ENCODE data around the gene SELENOO. TPM values are rescaled to one million over a fixed set of nuclear protein-coding genes. Genes with fewer than 3 reads are reported as not detected.

SELENOO gene
- total RNA-seq, 1 experiment from 2014 or later = 41.3 TPM

GRCh38 chr22:50194037-50194805, 6.6 kb upstream of the SELENOO start:
- Histone ChIP-seq H3K27ac (ENCODE audit: low read depth, low read length, poor library complexity, severe bottlenecking) (no peak overlapping the region), H3K4me3 (ENCODE audit: low read depth, low read length, poor library complexity, severe bottlenecking) (no peak overlapping the region), H3K4me1 (ENCODE audit: insufficient read depth, low read length, poor library complexity, severe bottlenecking) (no peaks in the 10 kb centered on the region), H3K27me3 (replicated peaks; ENCODE audit: insufficient read depth, low read depth, low read length, poor library complexity) (no peaks in the 10 kb centered on the region), H3K9me3 (ENCODE audit: low read depth, low read length, poor library complexity, severe bottlenecking) (no peaks in the 10 kb centered on the region), H3K36me3 (ENCODE audit: insufficient read depth, low read length, poor library complexity, severe bottlenecking) (peaks cover 47% of the 10 kb centered on the region)
- no peak for TF ChIP-seq EZH2 (IDR thresholded peaks at IDR 0.05; ENCODE audit: borderline replicate concordance, low read depth, low read length, poor library complexity, severe bottlenecking)
- no peak for TF ChIP-seq CTCF (conservative IDR thresholded peaks at IDR 0.05; ENCODE audit: low read depth, low read length)
- ChIA-PET CTCF (no interaction called here), POLR2A (ENCODE audit: low non-redundant PET) (no interaction called here)
- no TSS peak for BruUV-seq (replicated peaks)
- DNase-seq (ENCODE audit: low spot score) = no peak
- intact Hi-C loops (cut with micrococcal nuclease; ENCODE audit: unreplicated experiment) = no loop called here

GRCh38 chr22:50196256-50196655, 4.6 kb upstream of the SELENOO start:
- no peak for DNase-seq (ENCODE audit: low spot score)
- CTCF ChIA-PET = no interaction called here

GRCh38 chr22:50197000-50197800, 3.6 kb upstream of the SELENOO start:
- intact Hi-C loops (cut with micrococcal nuclease; ENCODE audit: unreplicated experiment) = no loop called here
- POLR2A ChIA-PET (ENCODE audit: low non-redundant PET) = no interaction called here
- DNase-seq (ENCODE audit: low spot score) = no peak
- Histone ChIP-seq H3K4me3 (ENCODE audit: low read depth, low read length, poor library complexity, severe bottlenecking) (no peak overlapping the region), H3K27me3 (replicated peaks; ENCODE audit: insufficient read depth, low read depth, low read length, poor library complexity) (no peaks in the 10 kb centered on the region), H3K36me3 (ENCODE audit: insufficient read depth, low read length, poor library complexity, severe bottlenecking) (peaks cover 42% of the 10 kb centered on the region), H3K27ac (ENCODE audit: low read depth, low read length, poor library complexity, severe bottlenecking) (no peak overlapping the region), H3K4me1 (ENCODE audit: insufficient read depth, low read length, poor library complexity, severe bottlenecking) (peaks cover 8% of the 10 kb centered on the region), H3K9me3 (ENCODE audit: low read depth, low read length, poor library complexity, severe bottlenecking) (no peaks in the 10 kb centered on the region)
- BruUV-seq (replicated peaks) = no TSS peak
- CTCF ChIA-PET = no interaction called here
- TF ChIP-seq CTCF (conservative IDR thresholded peaks at IDR 0.05; ENCODE audit: low read depth, low read length) (no peak), EZH2 (IDR thresholded peaks at IDR 0.05; ENCODE audit: borderline replicate concordance, low read depth, low read length, poor library complexity, severe bottlenecking) (no peak)

More at GRCh38 chr22:50196256-50196655, 4.6 kb upstream of the SELENOO start:
- Histone ChIP-seq H3K9me3 (ENCODE audit: low read depth, low read length, poor library complexity, severe bottlenecking) (no peaks in the 10 kb centered on the region), H3K4me3 (ENCODE audit: low read depth, low read length, poor library complexity, severe bottlenecking) (no peak overlapping the region), H3K4me1 (ENCODE audit: insufficient read depth, low read length, poor library complexity, severe bottlenecking) (no peaks in the 10 kb centered on the region), H3K27me3 (replicated peaks; ENCODE audit: insufficient read depth, low read depth, low read length, poor library complexity) (no peaks in the 10 kb centered on the region), H3K36me3 (ENCODE audit: insufficient read depth, low read length, poor library complexity, severe bottlenecking) (peaks cover 52% of the 10 kb centered on the region), H3K27ac (ENCODE audit: low read depth, low read length, poor library complexity, severe bottlenecking) (no peak overlapping the region)
- intact Hi-C loops (cut with micrococcal nuclease; ENCODE audit: unreplicated experiment) = no loop called here
- BruUV-seq (replicated peaks) = no TSS peak
- POLR2A ChIA-PET (ENCODE audit: low non-redundant PET) = no interaction called here
- TF ChIP-seq EZH2 (IDR thresholded peaks at IDR 0.05; ENCODE audit: borderline replicate concordance, low read depth, low read length, poor library complexity, severe bottlenecking) (no peak), CTCF (conservative IDR thresholded peaks at IDR 0.05; ENCODE audit: low read depth, low read length) (no peak)

All from A673 (cell line).